Keratinocyte (primary cell): ENCODE measurements around the gene AKAP13.

Source experiments
- CTCF ChIP-seq, 3 experiments: IDR thresholded peaks in 1 of 3; conservative IDR thresholded peaks in 1 of 3; optimal IDR thresholded peaks in 1 of 3; 2 replicates in 2 of 3; 3 replicates in 1 of 3; pipeline versions ENCODE3 to v1.5.1; 2011; ENCODE audit warnings: low read length in 3 of 3, mild to moderate bottlenecking in 3 of 3, moderate library complexity in 2 of 3, control low read depth in 1 of 3, inconsistent platforms in 1 of 3; ENCODE audit not compliant: insufficient read depth in 2 of 3; ENCODE audit errors: extremely low read depth in 1 of 3
- EZH2 ChIP-seq: IDR thresholded peaks from one replicate; pipeline ENCODE4 v1.6.1; 2012; ENCODE audit warnings: inconsistent platforms, mild to moderate bottlenecking, low read length, moderate library complexity

GRCh38 chr15:85477730-85478129, 97.3 kb downstream of the AKAP13 start:
- peak; percentile 8 to 71 (median 64) for TF ChIP-seq CTCF (optimal IDR thresholded peaks at IDR 0.05 in 1 of 3, IDR thresholded peaks at IDR 0.05 in 1 of 3, conservative IDR thresholded peaks at IDR 0.05 in 1 of 3; ENCODE audit: extremely low read depth in 1 of 3, insufficient read depth in 2 of 3, low read length in 3 of 3)
- no peak for TF ChIP-seq EZH2
